ENCODE measurements around the gene SRR.

The SRR gene

GRCh38 chr17:2338315-2338657, 34.5 kb downstream of the SRR start:
- peaks cover 19 to 24% of the 10 kb centered on the region in 2 donors for H3K4me1 ChIP-seq (ENCODE audit: control insufficient read depth in 1 of 2, insufficient read depth in 2 of 2, low read length in 2 of 2)
- peak overlapping the region; percentile 74 to 94 for H3K4me3 ChIP-seq (ENCODE audit: low read depth in 1 of 2, low read length in 2 of 2)
- no peaks in the 10 kb centered on the region for H3K27me3 ChIP-seq (ENCODE audit: control insufficient read depth in 1 of 2, insufficient read depth in 2 of 2, low read length in 2 of 2)
- H3K36me3 ChIP-seq (ENCODE audit: control insufficient read depth in 1 of 2, insufficient read depth in 2 of 2, low read length in 2 of 2), result peaks cover 12 to 21% of the 10 kb centered on the region in 2 donors
- no peaks in the 10 kb centered on the region for H3K9me3 ChIP-seq (ENCODE audit: control insufficient read depth in 1 of 2, low read length in 2 of 2)
- H3K27ac ChIP-seq (ENCODE audit: low read depth, low read length), result no peak overlapping the region
- peak overlapping the region; percentile 47 to 84 for H3K9ac ChIP-seq (ENCODE audit: low read depth in 1 of 2, low read length in 2 of 2)

GRCh38 chr17:2343421-2343820, 39.7 kb downstream of the SRR start:
- H3K4me3 ChIP-seq (ENCODE audit: low read depth in 1 of 2, low read length in 2 of 2), result no peak overlapping the region
- H3K36me3 ChIP-seq (ENCODE audit: control insufficient read depth in 1 of 2, insufficient read depth in 2 of 2, low read length in 2 of 2), result peaks cover 9 to 11% of the 10 kb centered on the region in 2 donors
- H3K9me3 ChIP-seq (ENCODE audit: control insufficient read depth in 1 of 2, low read length in 2 of 2), result no peaks in the 10 kb centered on the region
- H3K4me1 ChIP-seq (ENCODE audit: control insufficient read depth in 1 of 2, insufficient read depth in 2 of 2, low read length in 2 of 2), result peaks cover 21 to 24% of the 10 kb centered on the region in 2 donors
- H3K9ac ChIP-seq (ENCODE audit: low read depth in 1 of 2, low read length in 2 of 2), result peak overlapping the region in 1 of 2 donors; percentile 2
- no peaks in the 10 kb centered on the region for H3K27me3 ChIP-seq (ENCODE audit: control insufficient read depth in 1 of 2, insufficient read depth in 2 of 2, low read length in 2 of 2)
- H3K27ac ChIP-seq (ENCODE audit: low read depth, low read length), result no peak overlapping the region

- H3K9me3 ChIP-seq (ENCODE audit: control insufficient read depth in 1 of 2, low read length in 2 of 2), result no peaks in the 10 kb centered on the region
- no peaks in the 10 kb centered on the region for H3K27me3 ChIP-seq (ENCODE audit: control insufficient read depth in 1 of 2, insufficient read depth in 2 of 2, low read length in 2 of 2)
- no peak overlapping the region for H3K4me3 ChIP-seq (ENCODE audit: low read depth in 1 of 2, low read length in 2 of 2)
- H3K4me1 ChIP-seq (ENCODE audit: control insufficient read depth in 1 of 2, insufficient read depth in 2 of 2, low read length in 2 of 2), result peaks cover 21 to 24% of the 10 kb centered on the region in 2 donors
- no peak overlapping the region for H3K9ac ChIP-seq (ENCODE audit: low read depth in 1 of 2, low read length in 2 of 2)
- no peak overlapping the region for H3K27ac ChIP-seq (ENCODE audit: low read depth, low read length)
- H3K36me3 ChIP-seq (ENCODE audit: control insufficient read depth in 1 of 2, insufficient read depth in 2 of 2, low read length in 2 of 2), result peaks cover 9 to 11% of the 10 kb centered on the region in 2 donors
Observed at GRCh38 chr17:2344528-2344927, 40.8 kb downstream of the SRR start.

GRCh38 chr17:2346475-2346874, 42.7 kb downstream of the SRR start:
- Histone ChIP-seq H3K9me3 (ENCODE audit: control insufficient read depth in 1 of 2, low read length in 2 of 2) (no peaks in the 10 kb centered on the region), H3K36me3 (ENCODE audit: control insufficient read depth in 1 of 2, insufficient read depth in 2 of 2, low read length in 2 of 2) (peaks cover 9 to 11% of the 10 kb centered on the region in 2 donors), H3K27ac (ENCODE audit: low read depth, low read length) (no peak overlapping the region), H3K9ac (ENCODE audit: low read depth in 1 of 2, low read length in 2 of 2) (no peak overlapping the region), H3K4me1 (ENCODE audit: control insufficient read depth in 1 of 2, insufficient read depth in 2 of 2, low read length in 2 of 2) (peaks cover 21 to 24% of the 10 kb centered on the region in 2 donors), H3K27me3 (ENCODE audit: control insufficient read depth in 1 of 2, insufficient read depth in 2 of 2, low read length in 2 of 2) (no peaks in the 10 kb centered on the region), H3K4me3 (ENCODE audit: low read depth in 1 of 2, low read length in 2 of 2) (no peak overlapping the region)

GRCh38 chr17:2347805-2348685, 44.3 kb downstream of the SRR start:
- Histone ChIP-seq H3K4me1 (ENCODE audit: control insufficient read depth in 1 of 2, insufficient read depth in 2 of 2, low read length in 2 of 2) (peaks cover 18 to 21% of the 10 kb centered on the region in 2 donors), H3K4me3 (ENCODE audit: low read depth in 1 of 2, low read length in 2 of 2) (no peak overlapping the region), H3K36me3 (ENCODE audit: control insufficient read depth in 1 of 2, insufficient read depth in 2 of 2, low read length in 2 of 2) (peaks cover 9 to 11% of the 10 kb centered on the region in 2 donors), H3K9ac (ENCODE audit: low read depth in 1 of 2, low read length in 2 of 2) (no peak overlapping the region), H3K27ac (ENCODE audit: low read depth, low read length) (no peak overlapping the region), H3K9me3 (ENCODE audit: control insufficient read depth in 1 of 2, low read length in 2 of 2) (no peaks in the 10 kb centered on the region), H3K27me3 (ENCODE audit: control insufficient read depth in 1 of 2, insufficient read depth in 2 of 2, low read length in 2 of 2) (no peaks in the 10 kb centered on the region)

- H3K27ac ChIP-seq (ENCODE audit: low read depth, low read length), result no peak overlapping the region
- no peak overlapping the region for H3K9ac ChIP-seq (ENCODE audit: low read depth in 1 of 2, low read length in 2 of 2)
- no peaks in the 10 kb centered on the region for H3K36me3 ChIP-seq (ENCODE audit: control insufficient read depth in 1 of 2, insufficient read depth in 2 of 2, low read length in 2 of 2)
- no peaks in the 10 kb centered on the region for H3K27me3 ChIP-seq (ENCODE audit: control insufficient read depth in 1 of 2, insufficient read depth in 2 of 2, low read length in 2 of 2)
- H3K9me3 ChIP-seq (ENCODE audit: control insufficient read depth in 1 of 2, low read length in 2 of 2), result no peaks in the 10 kb centered on the region
- peaks cover 8 to 12% of the 10 kb centered on the region in 2 donors for H3K4me1 ChIP-seq (ENCODE audit: control insufficient read depth in 1 of 2, insufficient read depth in 2 of 2, low read length in 2 of 2)
- no peak overlapping the region for H3K4me3 ChIP-seq (ENCODE audit: low read depth in 1 of 2, low read length in 2 of 2)
Observed at GRCh38 chr17:2351269-2351668, 47.5 kb downstream of the SRR start.

GRCh38 chr17:2354311-2354710, 50.6 kb downstream of the SRR start:
- Histone ChIP-seq H3K27me3 (ENCODE audit: control insufficient read depth in 1 of 2, insufficient read depth in 2 of 2, low read length in 2 of 2) (no peaks in the 10 kb centered on the region), H3K4me3 (ENCODE audit: low read depth in 1 of 2, low read length in 2 of 2) (no peak overlapping the region), H3K36me3 (ENCODE audit: control insufficient read depth in 1 of 2, insufficient read depth in 2 of 2, low read length in 2 of 2) (no peaks in the 10 kb centered on the region), H3K9me3 (ENCODE audit: control insufficient read depth in 1 of 2, low read length in 2 of 2) (no peaks in the 10 kb centered on the region), H3K27ac (ENCODE audit: low read depth, low read length) (no peak overlapping the region), H3K9ac (ENCODE audit: low read depth in 1 of 2, low read length in 2 of 2) (no peak overlapping the region), H3K4me1 (ENCODE audit: control insufficient read depth in 1 of 2, insufficient read depth in 2 of 2, low read length in 2 of 2) (peaks cover 4 to 10% of the 10 kb centered on the region in 2 donors)

- H3K36me3 ChIP-seq (ENCODE audit: control insufficient read depth in 1 of 2, insufficient read depth in 2 of 2, low read length in 2 of 2), result peaks cover 0 to 5% of the 10 kb centered on the region in 2 donors
- H3K4me1 ChIP-seq (ENCODE audit: control insufficient read depth in 1 of 2, insufficient read depth in 2 of 2, low read length in 2 of 2), result peaks cover 17 to 22% of the 10 kb centered on the region in 2 donors
- H3K9ac ChIP-seq (ENCODE audit: low read depth in 1 of 2, low read length in 2 of 2), result no peak overlapping the region
- H3K9me3 ChIP-seq (ENCODE audit: control insufficient read depth in 1 of 2, low read length in 2 of 2), result no peaks in the 10 kb centered on the region
- no peak overlapping the region for H3K4me3 ChIP-seq (ENCODE audit: low read depth in 1 of 2, low read length in 2 of 2)
- no peaks in the 10 kb centered on the region for H3K27me3 ChIP-seq (ENCODE audit: control insufficient read depth in 1 of 2, insufficient read depth in 2 of 2, low read length in 2 of 2)
- H3K27ac ChIP-seq (ENCODE audit: low read depth, low read length), result no peak overlapping the region
Observed at GRCh38 chr17:2357237-2357636, 53.5 kb downstream of the SRR start.

- Histone ChIP-seq H3K4me1 (ENCODE audit: control insufficient read depth in 1 of 2, insufficient read depth in 2 of 2, low read length in 2 of 2) (peaks cover 17 to 22% of the 10 kb centered on the region in 2 donors), H3K27ac (ENCODE audit: low read depth, low read length) (no peak overlapping the region), H3K4me3 (ENCODE audit: low read depth in 1 of 2, low read length in 2 of 2) (no peak overlapping the region), H3K27me3 (ENCODE audit: control insufficient read depth in 1 of 2, insufficient read depth in 2 of 2, low read length in 2 of 2) (no peaks in the 10 kb centered on the region), H3K9me3 (ENCODE audit: control insufficient read depth in 1 of 2, low read length in 2 of 2) (no peaks in the 10 kb centered on the region), H3K9ac (ENCODE audit: low read depth in 1 of 2, low read length in 2 of 2) (no peak overlapping the region), H3K36me3 (ENCODE audit: control insufficient read depth in 1 of 2, insufficient read depth in 2 of 2, low read length in 2 of 2) (peaks cover 0 to 5% of the 10 kb centered on the region in 2 donors)
Observed at GRCh38 chr17:2357931-2358434, 54.2 kb downstream of the SRR start.

GRCh38 chr17:2361010-2361760, 57.4 kb downstream of the SRR start:
- Histone ChIP-seq H3K9ac (ENCODE audit: low read depth in 1 of 2, low read length in 2 of 2) (no peak overlapping the region), H3K4me1 (ENCODE audit: control insufficient read depth in 1 of 2, insufficient read depth in 2 of 2, low read length in 2 of 2) (peaks cover 17 to 22% of the 10 kb centered on the region in 2 donors), H3K27ac (ENCODE audit: low read depth, low read length) (no peak overlapping the region), H3K4me3 (ENCODE audit: low read depth in 1 of 2, low read length in 2 of 2) (no peak overlapping the region), H3K27me3 (ENCODE audit: control insufficient read depth in 1 of 2, insufficient read depth in 2 of 2, low read length in 2 of 2) (no peaks in the 10 kb centered on the region), H3K9me3 (ENCODE audit: control insufficient read depth in 1 of 2, low read length in 2 of 2) (no peaks in the 10 kb centered on the region), H3K36me3 (ENCODE audit: control insufficient read depth in 1 of 2, insufficient read depth in 2 of 2, low read length in 2 of 2) (peaks cover 3 to 24% of the 10 kb centered on the region in 2 donors)
